DMS53 (cell line): ENCODE measurements around the gene ZNF396.

ENCODE experiments used
- DNase-seq: peaks from one replicate; lab custom pipeline; 2025; lab: John Stamatoyannopoulos, UW

The ZNF396 gene

GRCh38 chr18:35383136-35383535 lies 6.0 kb upstream of the ZNF396 start:
- no peak for DNase-seq

- peak; percentile 26 for DNase-seq
These were observed 2.3 kb upstream of the ZNF396 start for GRCh38 chr18:35379421-35379820.

GRCh38 chr18:35378574-35378896 lies 1.4 kb upstream of the ZNF396 start:
- DNase-seq: no peak

GRCh38 chr18:35377875-35378573 lies 887 bp upstream of the ZNF396 start:
- no peak for DNase-seq

GRCh38 chr18:35376393-35376741 lies 770 bp downstream of the ZNF396 start:
- DNase-seq: peak; percentile 71

- DNase-seq: no peak
These were observed 2.4 kb downstream of the ZNF396 start for GRCh38 chr18:35374708-35375107.

- no peak for DNase-seq
These were observed 5.5 kb downstream of the ZNF396 start for GRCh38 chr18:35371412-35372195.

- no peak for DNase-seq
These were observed 8.0 kb downstream of the ZNF396 start for GRCh38 chr18:35369126-35369525.

GRCh38 chr18:35368595-35368994 lies 8.5 kb downstream of the ZNF396 start:
- DNase-seq: no peak

GRCh38 chr18:35362531-35362930 lies 14.6 kb downstream of the ZNF396 start:
- peak; percentile 55 for DNase-seq

GRCh38 chr18:35361570-35362321 lies 15.4 kb downstream of the ZNF396 start:
- no peak for DNase-seq

- DNase-seq: peak; percentile 91
These were observed 22.0 kb downstream of the ZNF396 start for GRCh38 chr18:35355140-35355618.

- DNase-seq: no peak
These were observed 24.4 kb downstream of the ZNF396 start for GRCh38 chr18:35352778-35353177.

- no peak for DNase-seq
These were observed 24.9 kb downstream of the ZNF396 start for GRCh38 chr18:35352283-35352682.

- no peak for DNase-seq
These were observed 29.1 kb downstream of the ZNF396 start for GRCh38 chr18:35348001-35348400.

GRCh38 chr18:35345950-35346349 lies 31.2 kb downstream of the ZNF396 start:
- peak; percentile 27 for DNase-seq

GRCh38 chr18:35345460-35345921 lies 31.6 kb downstream of the ZNF396 start:
- peak; percentile 97 for DNase-seq

- peak; percentile 97 for DNase-seq
These were observed 32.2 kb downstream of the ZNF396 start for GRCh38 chr18:35344736-35345459.

GRCh38 chr18:35343936-35344735 lies 33.0 kb downstream of the ZNF396 start, which contains the start of gene ZNF24:
Gene ZNF24, minus strand, starts transcription at chr18:35344420. Its CDS starts 3,770 bp downstream, at chr18:35340650.
- DNase-seq: peak; percentile 99

- no peak for DNase-seq
These were observed 33.6 kb downstream of the ZNF396 start for GRCh38 chr18:35343488-35343935.

GRCh38 chr18:35337286-35337685 lies 39.9 kb downstream of the ZNF396 start:
- no peak for DNase-seq
